ENCODE data around the gene NDUFV1. TPM values are rescaled to one million over a fixed set of nuclear protein-coding genes. Genes with fewer than 3 reads are reported as not detected.

Gene NDUFV1
- total RNA-seq, 1 experiment from 2014 or later: 242 TPM

DNA sequence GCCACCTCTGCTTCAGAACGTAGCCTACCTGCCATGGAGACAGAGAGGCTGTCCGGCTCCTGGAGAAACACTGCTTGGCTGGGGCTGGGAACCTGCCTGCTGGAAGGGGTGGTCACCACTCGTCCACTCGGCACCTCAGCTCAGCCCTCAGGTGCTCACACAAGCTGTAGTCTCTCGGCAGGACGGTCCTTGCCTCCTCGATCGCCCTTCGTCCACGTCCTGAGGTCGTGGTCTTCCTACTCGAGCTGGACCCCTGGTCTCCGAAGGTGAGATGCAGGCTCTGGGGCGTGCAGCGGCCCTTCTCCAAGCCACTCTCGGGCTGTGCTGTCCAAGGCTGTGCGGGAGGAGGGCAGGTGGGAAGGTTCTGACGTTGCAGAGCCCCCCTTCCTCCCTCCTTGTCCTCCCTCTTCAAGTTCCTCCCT lies 32.7 kb downstream of the NDUFV1 start, which contains the start of gene TBX10:
Gene TBX10, minus strand, starts transcription at position 326 of the 422 bp plus-strand sequence. Its CDS starts 291 bp downstream, at position 35.
- no peaks in the 10 kb centered on the region; a peak in 2 of 4 replicates for H3K9me3 ChIP-seq (ENCODE audit: control insufficient read depth in 1 of 2, insufficient read depth in 1 of 2, low read depth in 1 of 2, low read length in 2 of 2)
- no peaks in the 10 kb centered on the region for H3K36me3 ChIP-seq (ENCODE audit: control insufficient read depth in 1 of 2, insufficient read depth in 2 of 2, low read length in 2 of 2)
- no peaks in the 10 kb centered on the region for H3K4me1 ChIP-seq (ENCODE audit: control insufficient read depth in 1 of 2, insufficient read depth in 2 of 2, low read length in 2 of 2)
- TF ChIP-seq, protein P1, sequence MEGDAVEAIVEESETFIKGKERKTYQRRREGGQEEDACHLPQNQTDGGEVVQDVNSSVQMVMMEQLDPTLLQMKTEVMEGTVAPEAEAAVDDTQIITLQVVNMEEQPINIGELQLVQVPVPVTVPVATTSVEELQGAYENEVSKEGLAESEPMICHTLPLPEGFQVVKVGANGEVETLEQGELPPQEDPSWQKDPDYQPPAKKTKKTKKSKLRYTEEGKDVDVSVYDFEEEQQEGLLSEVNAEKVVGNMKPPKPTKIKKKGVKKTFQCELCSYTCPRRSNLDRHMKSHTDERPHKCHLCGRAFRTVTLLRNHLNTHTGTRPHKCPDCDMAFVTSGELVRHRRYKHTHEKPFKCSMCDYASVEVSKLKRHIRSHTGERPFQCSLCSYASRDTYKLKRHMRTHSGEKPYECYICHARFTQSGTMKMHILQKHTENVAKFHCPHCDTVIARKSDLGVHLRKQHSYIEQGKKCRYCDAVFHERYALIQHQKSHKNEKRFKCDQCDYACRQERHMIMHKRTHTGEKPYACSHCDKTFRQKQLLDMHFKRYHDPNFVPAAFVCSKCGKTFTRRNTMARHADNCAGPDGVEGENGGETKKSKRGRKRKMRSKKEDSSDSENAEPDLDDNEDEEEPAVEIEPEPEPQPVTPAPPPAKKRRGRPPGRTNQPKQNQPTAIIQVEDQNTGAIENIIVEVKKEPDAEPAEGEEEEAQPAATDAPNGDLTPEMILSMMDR (IDR thresholded peaks at IDR 0.05 in 2 of 3, conservative IDR thresholded peaks at IDR 0.05 in 1 of 3; ENCODE audit: borderline replicate concordance in 1 of 3, insufficient read depth in 1 of 3, low read depth in 2 of 3, low read length in 2 of 3): no peak
- TF ChIP-seq CEBPB (IDR thresholded peaks at IDR 0.05; ENCODE audit: low read depth) (no peak), RAD21 (IDR thresholded peaks at IDR 0.05; ENCODE audit: low read depth) (no peak), SP1 (IDR thresholded peaks at IDR 0.05; ENCODE audit: low read depth) (no peak), EZH2 (IDR thresholded peaks at IDR 0.05) (no peak)
- TF ChIP-seq, protein P2, sequence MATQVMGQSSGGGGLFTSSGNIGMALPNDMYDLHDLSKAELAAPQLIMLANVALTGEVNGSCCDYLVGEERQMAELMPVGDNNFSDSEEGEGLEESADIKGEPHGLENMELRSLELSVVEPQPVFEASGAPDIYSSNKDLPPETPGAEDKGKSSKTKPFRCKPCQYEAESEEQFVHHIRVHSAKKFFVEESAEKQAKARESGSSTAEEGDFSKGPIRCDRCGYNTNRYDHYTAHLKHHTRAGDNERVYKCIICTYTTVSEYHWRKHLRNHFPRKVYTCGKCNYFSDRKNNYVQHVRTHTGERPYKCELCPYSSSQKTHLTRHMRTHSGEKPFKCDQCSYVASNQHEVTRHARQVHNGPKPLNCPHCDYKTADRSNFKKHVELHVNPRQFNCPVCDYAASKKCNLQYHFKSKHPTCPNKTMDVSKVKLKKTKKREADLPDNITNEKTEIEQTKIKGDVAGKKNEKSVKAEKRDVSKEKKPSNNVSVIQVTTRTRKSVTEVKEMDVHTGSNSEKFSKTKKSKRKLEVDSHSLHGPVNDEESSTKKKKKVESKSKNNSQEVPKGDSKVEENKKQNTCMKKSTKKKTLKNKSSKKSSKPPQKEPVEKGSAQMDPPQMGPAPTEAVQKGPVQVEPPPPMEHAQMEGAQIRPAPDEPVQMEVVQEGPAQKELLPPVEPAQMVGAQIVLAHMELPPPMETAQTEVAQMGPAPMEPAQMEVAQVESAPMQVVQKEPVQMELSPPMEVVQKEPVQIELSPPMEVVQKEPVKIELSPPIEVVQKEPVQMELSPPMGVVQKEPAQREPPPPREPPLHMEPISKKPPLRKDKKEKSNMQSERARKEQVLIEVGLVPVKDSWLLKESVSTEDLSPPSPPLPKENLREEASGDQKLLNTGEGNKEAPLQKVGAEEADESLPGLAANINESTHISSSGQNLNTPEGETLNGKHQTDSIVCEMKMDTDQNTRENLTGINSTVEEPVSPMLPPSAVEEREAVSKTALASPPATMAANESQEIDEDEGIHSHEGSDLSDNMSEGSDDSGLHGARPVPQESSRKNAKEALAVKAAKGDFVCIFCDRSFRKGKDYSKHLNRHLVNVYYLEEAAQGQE (IDR thresholded peaks at IDR 0.05; ENCODE audit: low read depth): no peak
- no TSS peak for BruUV-seq (replicated peaks)
- H3K9me2 ChIP-seq (ENCODE audit: insufficient read depth): no peaks in the 10 kb centered on the region
- RAD21 ChIA-PET (ENCODE audit: low non-redundant PET in 1 of 2, low total read pairs in 2 of 2, uncharacterized antibody in 2 of 2, unreplicated experiment in 2 of 2): no interaction called here
- H4K20me1 ChIP-seq (ENCODE audit: insufficient read depth): no peaks in the 10 kb centered on the region
- H3K9ac ChIP-seq (ENCODE audit: low read length): no peak within 1 kb of the TSS
- POLR2A ChIA-PET: no interaction called here
- no peak within 1 kb of the TSS for H3K4me2 ChIP-seq (ENCODE audit: low read length)
- ATAC-seq: no peak
- intact Hi-C loops (cut with micrococcal nuclease): loop anchor here (10.0 kb wide), 1 partner anchor 75 kb away; no protein-coding TSS in a partner anchor
- H3K27me3 ChIP-seq (ENCODE audit: insufficient read depth, low read length): no peaks in the 10 kb centered on the region
- CTCF ChIA-PET: interaction anchor here (3.6 kb wide), 1 partner anchor 9 kb away, joined by 10 read pairs; the partner anchor contains the start of gene NUDT8
- DNase-seq (ENCODE audit: low read depth, low spot score): no peak
- no peaks in the 10 kb centered on the region for H3K79me2 ChIP-seq (ENCODE audit: insufficient read depth, low read length)
- no peak within 1 kb of the TSS for H2AFZ ChIP-seq (ENCODE audit: low read depth, low read length, poor library complexity, severe bottlenecking)
- no peak within 1 kb of the TSS for H3K4me3 ChIP-seq (replicated peaks in 1 of 2; ENCODE audit: low read depth in 1 of 2, low read length in 2 of 2)
- no peak within 1 kb of the TSS for H3K27ac ChIP-seq (ENCODE audit: low read depth, low read length)

Measured in HCT116 (cell line).